ENCODE results near the gene DNLZ. TPM values are rescaled to one million over a fixed set of nuclear protein-coding genes. Genes with fewer than 3 reads are reported as not detected.
"Not testable (repeated sequence)": the region's sequence is repeated elsewhere in the genome, so short reads cannot be mapped to it uniquely, and the experiment has no call there.

The DNLZ gene
- total RNA-seq, 4 donors from 2014 or later: 16.5 to 36.7 (median 19.8) TPM

DNA sequence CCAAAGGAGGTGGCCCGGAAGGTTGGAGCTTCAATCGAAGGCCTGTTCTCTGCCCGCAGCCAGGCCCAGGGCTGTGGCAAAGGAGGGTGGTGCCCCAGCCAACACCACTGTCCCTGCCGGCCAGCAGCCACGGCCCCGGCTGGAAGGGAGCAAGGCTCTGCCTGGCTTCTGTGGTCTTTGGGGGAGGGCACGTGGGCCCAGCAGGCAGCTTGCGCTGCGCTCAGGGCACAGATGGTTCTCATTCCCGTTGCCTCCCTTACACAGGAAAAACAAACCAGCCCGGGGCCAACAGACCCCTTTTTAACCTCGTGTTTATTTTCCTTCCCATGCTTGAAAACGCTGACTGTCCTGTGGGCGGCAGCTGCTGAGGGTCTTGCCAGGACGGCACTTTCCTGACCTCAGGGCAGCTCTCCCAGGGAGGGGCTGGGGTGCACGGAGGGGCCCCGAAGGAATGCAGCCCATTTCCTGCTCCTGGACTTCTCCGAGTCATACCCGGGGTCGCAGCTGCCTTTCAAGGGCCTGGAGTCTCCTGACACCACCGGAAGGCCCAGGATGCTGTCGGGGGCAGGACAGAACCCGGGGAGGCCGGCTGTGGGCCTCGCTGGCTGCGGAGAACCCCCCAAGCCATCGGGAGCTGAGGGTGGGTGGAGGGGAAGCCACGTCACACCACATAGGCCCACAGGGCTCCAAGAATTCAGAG is 37.3 kb downstream of the DNLZ start:
- no peak for DNase-seq (ENCODE audit: low spot score)
- ATAC-seq (ENCODE audit: low FRiP score): no peak
- TF ChIP-seq, protein P1, sequence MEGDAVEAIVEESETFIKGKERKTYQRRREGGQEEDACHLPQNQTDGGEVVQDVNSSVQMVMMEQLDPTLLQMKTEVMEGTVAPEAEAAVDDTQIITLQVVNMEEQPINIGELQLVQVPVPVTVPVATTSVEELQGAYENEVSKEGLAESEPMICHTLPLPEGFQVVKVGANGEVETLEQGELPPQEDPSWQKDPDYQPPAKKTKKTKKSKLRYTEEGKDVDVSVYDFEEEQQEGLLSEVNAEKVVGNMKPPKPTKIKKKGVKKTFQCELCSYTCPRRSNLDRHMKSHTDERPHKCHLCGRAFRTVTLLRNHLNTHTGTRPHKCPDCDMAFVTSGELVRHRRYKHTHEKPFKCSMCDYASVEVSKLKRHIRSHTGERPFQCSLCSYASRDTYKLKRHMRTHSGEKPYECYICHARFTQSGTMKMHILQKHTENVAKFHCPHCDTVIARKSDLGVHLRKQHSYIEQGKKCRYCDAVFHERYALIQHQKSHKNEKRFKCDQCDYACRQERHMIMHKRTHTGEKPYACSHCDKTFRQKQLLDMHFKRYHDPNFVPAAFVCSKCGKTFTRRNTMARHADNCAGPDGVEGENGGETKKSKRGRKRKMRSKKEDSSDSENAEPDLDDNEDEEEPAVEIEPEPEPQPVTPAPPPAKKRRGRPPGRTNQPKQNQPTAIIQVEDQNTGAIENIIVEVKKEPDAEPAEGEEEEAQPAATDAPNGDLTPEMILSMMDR (IDR thresholded peaks at IDR 0.05): no peak

DNA sequence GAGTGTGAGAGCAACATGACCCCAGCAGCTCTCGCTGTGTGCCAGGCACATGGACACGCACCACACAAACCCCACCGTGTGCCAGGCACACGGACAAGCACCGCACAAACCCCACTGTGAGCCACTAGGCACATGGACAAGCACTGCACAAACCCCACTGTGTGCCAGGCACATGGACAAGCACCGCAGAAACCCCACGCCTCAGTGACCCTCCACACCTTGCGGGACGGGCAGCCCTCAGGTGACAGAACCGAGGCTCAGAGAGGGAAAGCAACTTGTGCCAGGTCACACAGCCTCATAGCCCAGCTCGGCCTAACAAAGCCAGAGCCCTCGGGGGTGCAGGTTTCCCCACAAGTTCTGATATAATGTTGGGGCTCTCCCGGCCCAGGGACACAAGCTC is 38.2 kb downstream of the DNLZ start:
- TF ChIP-seq, protein P1 (IDR thresholded peaks at IDR 0.05): no peak
- DNase-seq (ENCODE audit: low spot score) (no peak), ATAC-seq (ENCODE audit: low FRiP score) (no peak)

DNA sequence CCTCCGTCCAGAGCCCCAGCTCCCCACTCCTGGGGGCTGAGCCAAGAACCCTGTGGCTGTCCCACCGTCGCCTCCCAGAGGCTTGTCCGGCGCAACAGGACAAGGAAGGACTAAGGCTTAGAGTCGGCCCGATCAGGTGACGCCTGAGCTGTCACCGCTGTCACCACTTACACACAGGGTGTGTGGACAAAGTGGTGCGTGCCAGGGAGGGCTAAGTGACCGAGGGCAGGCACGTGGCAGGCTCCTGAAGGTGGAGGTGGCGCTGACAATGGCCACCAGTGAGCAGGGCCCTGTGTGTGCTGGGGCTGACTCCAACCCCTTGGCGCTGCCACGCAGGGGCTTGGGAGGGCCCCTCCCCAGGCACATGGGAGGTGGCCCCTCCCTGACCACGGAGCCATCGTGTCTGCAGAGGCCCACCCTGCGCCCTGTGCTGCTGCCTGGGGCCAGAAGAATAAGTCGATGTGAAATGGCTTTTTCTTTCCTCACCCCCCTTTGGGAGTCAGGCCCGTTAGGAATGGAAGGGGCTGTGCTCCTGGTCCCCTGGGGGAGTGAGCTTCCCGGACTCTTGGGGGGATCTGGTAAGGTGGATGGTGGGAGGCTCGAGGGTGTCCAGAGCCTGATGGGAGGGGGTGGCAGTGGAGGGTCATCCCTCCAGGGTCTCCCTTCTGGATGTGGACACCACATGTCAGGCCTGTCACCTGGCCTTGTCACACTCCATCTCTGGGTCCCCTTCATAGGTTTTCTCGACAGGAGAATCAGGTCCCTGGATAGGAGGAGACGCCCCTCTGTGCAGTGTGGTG is 38.8 kb downstream of the DNLZ start:
- ATAC-seq (ENCODE audit: low FRiP score) (no peak), DNase-seq (ENCODE audit: low spot score) (no peak)
- TF ChIP-seq, protein P1 (IDR thresholded peaks at IDR 0.05): no peak

DNA sequence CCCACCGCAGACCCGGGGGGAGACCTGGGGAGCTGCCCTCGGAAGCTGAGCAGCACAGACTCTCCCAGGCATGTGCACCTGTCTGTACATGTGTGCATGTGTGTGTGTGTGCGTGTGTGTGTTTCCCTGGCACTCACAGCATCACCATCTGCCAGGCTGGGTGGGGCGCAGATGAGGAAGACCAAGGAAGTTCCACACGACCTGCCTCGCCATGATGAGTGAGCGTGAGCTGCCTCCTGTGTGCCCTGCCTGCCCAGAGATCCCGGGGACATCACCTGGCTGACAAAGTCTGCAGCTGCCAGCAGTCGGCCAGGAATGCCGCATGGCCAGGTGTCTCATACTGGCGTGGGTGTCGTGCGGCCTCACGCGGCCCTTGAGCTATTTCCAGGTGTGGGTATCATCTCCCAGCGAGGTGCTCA is 40.2 kb downstream of the DNLZ start:
- TF ChIP-seq, protein P1 (IDR thresholded peaks at IDR 0.05): no peak
- ATAC-seq (ENCODE audit: low FRiP score) (no peak), DNase-seq (ENCODE audit: low spot score) (no peak)

DNA sequence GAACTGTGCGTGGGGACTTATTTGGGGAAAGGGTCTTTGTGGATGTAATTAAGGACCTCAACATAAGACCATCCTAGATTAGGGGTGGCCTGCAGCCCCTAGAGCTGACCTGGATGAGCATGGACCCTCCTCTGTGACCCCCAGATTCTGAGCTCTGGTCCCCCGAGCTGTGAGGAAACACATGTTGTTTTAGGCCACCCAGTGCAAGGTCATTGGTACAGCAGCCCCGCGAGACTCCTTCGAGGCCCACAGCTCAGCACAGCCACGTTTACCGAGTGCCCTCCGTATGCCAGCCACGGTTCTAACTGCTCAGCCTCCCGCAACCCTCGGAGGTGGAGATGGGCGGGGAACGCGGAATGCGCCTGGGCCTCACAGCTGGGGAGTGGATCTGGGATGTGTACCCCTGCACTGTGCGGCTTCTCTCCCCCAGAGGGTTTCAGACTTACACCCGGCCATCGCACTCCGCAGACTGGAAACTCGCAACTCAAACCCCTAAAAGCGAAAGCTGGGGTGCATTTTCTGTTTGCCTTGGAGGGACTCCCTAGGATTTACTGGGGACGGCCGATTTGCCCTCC is 40.7 kb downstream of the DNLZ start:
- no peak for ATAC-seq (ENCODE audit: low FRiP score)
- TF ChIP-seq, protein P1 (IDR thresholded peaks at IDR 0.05): no peak
- no peak for DNase-seq (ENCODE audit: low spot score)

DNA sequence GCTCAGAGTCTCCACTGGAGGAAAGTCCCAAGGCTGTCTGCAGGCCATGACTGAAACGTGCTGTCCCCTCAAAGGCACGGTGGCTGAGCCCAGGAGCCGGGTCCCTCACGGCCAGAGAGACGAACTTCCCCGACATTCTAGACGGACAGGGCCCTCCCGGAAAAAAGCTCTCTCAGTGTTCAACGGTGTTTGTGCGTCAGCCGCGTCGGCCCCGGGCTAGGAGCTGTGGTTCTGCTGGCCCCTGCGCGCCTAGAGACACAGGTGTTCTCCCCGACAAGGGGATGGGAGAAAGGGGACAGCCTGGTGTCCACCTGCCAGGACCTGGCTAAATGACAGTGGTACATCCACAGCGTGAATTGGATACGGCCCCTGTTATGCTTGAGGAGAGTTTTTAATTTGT is 42.0 kb downstream of the DNLZ start:
- DNase-seq (ENCODE audit: low spot score) (no peak), ATAC-seq (ENCODE audit: low FRiP score) (no peak)
- TF ChIP-seq, protein P1 (IDR thresholded peaks at IDR 0.05): no peak

DNA sequence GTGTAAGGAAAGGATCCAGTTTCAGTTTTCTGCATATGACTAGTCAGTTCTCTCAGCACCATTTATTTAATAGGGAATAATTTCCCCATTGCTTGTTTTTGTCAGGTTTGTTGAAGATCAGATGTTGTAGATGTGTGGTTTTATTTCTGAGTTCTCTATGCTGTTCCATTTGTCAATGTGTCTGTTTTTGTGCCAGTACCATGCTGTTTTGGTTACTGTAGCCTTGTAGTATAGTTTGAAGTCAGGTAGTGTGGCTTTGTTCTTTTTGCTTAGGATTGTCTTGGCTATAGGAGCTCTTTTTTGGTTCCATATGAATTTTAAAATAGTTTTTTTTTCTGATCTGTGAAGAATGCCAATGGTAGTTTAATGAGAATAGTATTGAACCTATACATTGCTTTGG is 42.6 kb downstream of the DNLZ start:
- not testable (repeated sequence) for ATAC-seq (ENCODE audit: low FRiP score); DNase-seq (ENCODE audit: low spot score)

DNA sequence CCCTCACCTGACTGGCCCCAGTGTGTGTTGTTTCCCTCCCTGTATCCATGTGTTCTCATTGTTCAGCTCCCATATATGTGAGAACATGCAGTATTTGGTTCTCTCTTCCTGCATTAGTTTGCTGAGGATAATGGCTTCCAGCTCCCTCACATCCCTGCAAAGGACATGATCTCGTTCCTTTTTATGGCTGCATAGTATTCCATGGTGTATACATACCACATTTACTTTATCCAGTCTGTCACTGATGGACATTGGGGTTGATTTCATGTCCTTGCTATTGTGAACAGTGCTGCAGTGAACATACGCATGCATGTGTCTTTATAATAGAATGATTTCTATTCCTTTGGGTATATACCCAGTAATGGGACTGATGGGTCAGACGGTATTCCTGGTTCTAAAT is 43.6 kb downstream of the DNLZ start:
- ATAC-seq (ENCODE audit: low FRiP score); DNase-seq (ENCODE audit: low spot score): not testable (repeated sequence)

DNA sequence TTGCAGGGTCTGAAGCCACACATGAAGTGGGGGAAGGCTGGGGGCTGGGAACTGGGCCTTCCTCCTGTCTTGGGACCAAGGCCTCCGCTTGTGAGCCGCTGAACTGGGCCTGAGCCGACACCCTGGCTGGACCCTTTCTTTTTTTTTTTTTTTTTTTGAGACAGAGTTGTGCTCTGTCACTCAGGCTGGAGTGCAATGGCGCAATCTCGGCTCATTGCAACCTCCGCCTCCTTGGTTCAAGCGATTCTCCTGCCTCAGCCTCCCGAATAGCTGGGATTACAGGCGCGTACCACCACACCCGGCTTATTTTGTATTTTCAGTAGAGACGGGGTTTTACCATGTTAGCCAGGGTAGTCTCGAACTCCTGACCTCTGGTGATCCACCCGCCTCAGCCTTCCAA is 44.3 kb downstream of the DNLZ start:
- not testable (repeated sequence) for ATAC-seq (ENCODE audit: low FRiP score); DNase-seq (ENCODE audit: low spot score)

Data from omental fat pad (tissue), 4 donors.